Keratinocyte (primary cell): ENCODE measurements around the gene FAM135A. TPM values are rescaled to one million over a fixed set of nuclear protein-coding genes. Genes with fewer than 3 reads are reported as not detected.

Source experiments
- DNase-seq: peaks from one replicate; pipeline ENCODE4 v3.0.0-alpha.2; 2011; ENCODE audit warnings: low read depth, missing footprints, low spot score
- FAIRE-seq: peaks from 2 replicates; lab custom pipeline; 2011; peaks lifted over from hg19 to GRCh38; lab: Jason Lieb, UNC
- H2AFZ ChIP-seq: 2 replicates; pipeline ENCODE4 v1.6.0; 2012; ENCODE audit warnings: low read length, control low read depth, inconsistent platforms; ENCODE audit not compliant: control insufficient read depth
- H3K27ac ChIP-seq: 2 replicates; pipeline ENCODE4 v1.5.1; 2011; ENCODE audit warnings: low read length; ENCODE audit not compliant: control insufficient read depth, insufficient read depth
- H3K27me3 ChIP-seq: 3 replicates; pipeline ENCODE4 v1.6.0; 2011; ENCODE audit warnings: low read length; ENCODE audit not compliant: control insufficient read depth, insufficient read depth; ENCODE audit errors: extremely low read depth
- H3K36me3 ChIP-seq, 2 experiments: 2 replicates in 1 of 2; 3 replicates in 1 of 2; pipeline ENCODE4 v1.5.1; 2011; ENCODE audit warnings: low read length in 2 of 2, mild to moderate bottlenecking in 1 of 2; ENCODE audit not compliant: control insufficient read depth in 2 of 2, insufficient read depth in 2 of 2; ENCODE audit errors: extremely low read depth in 1 of 2
- H3K4me1 ChIP-seq: 3 replicates; pipeline ENCODE4 v1.5.1; 2011; ENCODE audit warnings: low read length; ENCODE audit not compliant: control insufficient read depth, insufficient read depth; ENCODE audit errors: extremely low read depth
- H3K4me2 ChIP-seq: 3 replicates; pipeline ENCODE4 v1.6.0; 2011; ENCODE audit warnings: low read depth, low read length; ENCODE audit not compliant: control insufficient read depth, insufficient read depth; ENCODE audit errors: extremely low read depth
- H3K4me3 ChIP-seq, 3 experiments: fragments of 200-600 bp in 1 of 3; sonication (generic) in 1 of 3; 2 replicates in 2 of 3; 3 replicates in 1 of 3; pipeline ENCODE4 v1.5.1; 2011 to 2016; ENCODE audit warnings: low read length in 3 of 3, mild to moderate bottlenecking in 3 of 3, control low read depth in 2 of 3, inconsistent platforms in 1 of 3, low read depth in 1 of 3, mixed read lengths in 1 of 3, mixed run types in 1 of 3, moderate library complexity in 1 of 3; ENCODE audit not compliant: control insufficient read depth in 2 of 3, insufficient read depth in 2 of 3; ENCODE audit errors: extremely low read depth in 1 of 3
- H3K79me2 ChIP-seq: 2 replicates; pipeline ENCODE4 v1.6.0; 2012; ENCODE audit warnings: low read length; ENCODE audit not compliant: control insufficient read depth, insufficient read depth
- H3K9ac ChIP-seq: 3 replicates; pipeline ENCODE4 v1.6.0; 2011; ENCODE audit warnings: low read length; ENCODE audit not compliant: control insufficient read depth, insufficient read depth; ENCODE audit errors: extremely low read depth
- H3K9me1 ChIP-seq: 3 replicates; pipeline ENCODE4 v1.6.0; 2011; ENCODE audit warnings: low read length; ENCODE audit not compliant: control insufficient read depth, insufficient read depth; ENCODE audit errors: extremely low read depth
- H3K9me3 ChIP-seq: 2 replicates; pipeline ENCODE4 v1.5.1; 2012; ENCODE audit warnings: low read depth, low read length; ENCODE audit not compliant: control insufficient read depth
- H4K20me1 ChIP-seq: 3 replicates; pipeline ENCODE4 v1.6.0; 2011; ENCODE audit warnings: low read length; ENCODE audit not compliant: control insufficient read depth, insufficient read depth; ENCODE audit errors: extremely low read depth
- CTCF ChIP-seq, 3 experiments: IDR thresholded peaks in 1 of 3; conservative IDR thresholded peaks in 1 of 3; optimal IDR thresholded peaks in 1 of 3; 2 replicates in 2 of 3; 3 replicates in 1 of 3; pipeline versions ENCODE3 to v1.5.1; 2011; ENCODE audit warnings: low read length in 3 of 3, mild to moderate bottlenecking in 3 of 3, moderate library complexity in 2 of 3, control low read depth in 1 of 3, inconsistent platforms in 1 of 3; ENCODE audit not compliant: insufficient read depth in 2 of 3; ENCODE audit errors: extremely low read depth in 1 of 3
- EZH2 ChIP-seq: IDR thresholded peaks from one replicate; pipeline ENCODE4 v1.6.1; 2012; ENCODE audit warnings: inconsistent platforms, mild to moderate bottlenecking, low read length, moderate library complexity
- dilution Hi-C: fragments of 300-500 bp; cut with MboI; formaldehyde crosslinking; loops from one replicate; pipeline ENCODE4 v1.7.0; 2020; ENCODE audit warnings: low sequenced_read_pairs; ENCODE audit not compliant: extremely low pct_ligation_motif_present
- polyA minus RNA-seq, 3 experiments: library from RNA; depleted of rRNA, polyadenylated mRNA; stranded (reverse); fragments of >200 nt; gene quantifications; 1 replicate in 1 of 3; 2 replicates in 1 of 3; 3 replicates in 1 of 3; pipeline ENCODE4 v1.2.3, GENCODE V29; 2011
- polyA plus RNA-seq, 5 experiments: library from polyadenylated mRNA; depleted of rRNA in 3 of 5; stranded (reverse) in 3 of 5; stranded (forward) in 1 of 5; unstranded in 1 of 5; fragments of >200 nt; gene quantifications; 1 replicate in 1 of 5; 2 replicates in 3 of 5; 3 replicates in 1 of 5; pipeline versions ENCODE4 v1.2.1 to v1.2.3, GENCODE V29; 2011 to 2012; ENCODE audit warnings: missing spikeins in 2 of 5, low read depth in 1 of 5, low replicate concordance in 1 of 5

Gene FAM135A
- 13.8 to 21.3 TPM (median 15.9 TPM) in 3 replicates for polyA plus RNA-seq
- polyA plus RNA-seq (2011; ENCODE audit: low read depth), result 32.6 TPM
- polyA plus RNA-seq (2011; cell fraction: cytosol; rRNA removed), result 8.2 and 18.7 TPM in 2 replicates
- 16.8 and 27.8 TPM in 2 replicates for polyA plus RNA-seq (2011; cell fraction: nucleus; rRNA removed)
- 9.8 and 26.5 TPM in 2 replicates for polyA plus RNA-seq (2012; ENCODE audit: low replicate concordance)
- polyA minus RNA-seq, result 6.1 to 51.2 TPM (median 27.1 TPM) in 3 replicates
- 11.7 TPM for polyA minus RNA-seq (2011; cell fraction: cytosol; rRNA and poly(A)+ RNA removed)
- 49.1 and 71.7 TPM in 2 replicates for polyA minus RNA-seq (2011; cell fraction: nucleus; rRNA and poly(A)+ RNA removed)

DNA sequence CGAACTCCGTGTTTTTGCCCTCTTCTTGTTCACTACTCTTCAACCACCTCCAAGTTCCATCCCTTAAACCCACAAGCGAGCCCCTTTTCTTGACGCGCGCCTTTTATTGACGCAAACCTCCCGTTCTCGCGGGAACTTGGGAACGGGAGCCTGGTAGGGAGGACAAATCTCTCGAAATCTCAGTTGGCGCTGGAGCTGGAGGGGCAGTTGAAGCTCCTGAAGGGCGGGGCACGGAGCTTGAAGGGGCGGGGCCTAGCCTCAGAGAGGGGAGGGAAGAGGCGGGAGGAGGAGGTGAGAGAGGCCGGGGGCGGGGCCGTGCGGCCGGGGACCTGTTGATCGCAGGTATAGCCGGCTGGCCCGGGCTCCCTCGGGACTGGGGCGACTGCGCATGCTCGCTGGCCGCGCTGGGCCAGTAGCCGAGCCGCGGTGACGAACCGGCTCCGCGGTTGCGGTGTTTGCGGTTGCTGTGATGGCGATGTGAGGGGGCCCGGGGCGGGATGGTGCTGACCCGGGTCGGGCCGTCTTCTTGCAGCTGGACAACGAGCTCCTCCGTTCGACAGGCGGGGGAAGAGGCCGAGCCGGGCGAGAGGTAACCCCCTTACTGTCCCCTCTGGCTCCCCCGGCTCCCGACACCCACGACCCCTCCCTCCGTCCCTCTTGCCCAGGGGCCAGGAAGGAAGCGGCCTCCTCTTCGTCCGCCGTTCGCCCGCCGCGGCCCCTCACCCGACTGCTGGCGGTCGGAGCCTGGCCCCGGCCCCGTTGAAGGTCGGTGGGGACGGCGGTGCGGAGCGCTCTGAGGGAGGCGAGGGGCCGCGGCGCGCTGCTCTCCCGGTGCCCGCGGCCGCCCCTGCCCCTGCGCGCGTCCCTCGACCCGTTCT lies at the start of gene FAM135A:
Gene FAM135A (plus strand): TSS at position 395 of the 878 bp plus-strand sequence. CDS start 14,835 bp downstream, outside the sequence.
- peak within 1 kb of the TSS; percentile 93 for H2AFZ ChIP-seq
- no peaks in the 10 kb centered on the region for H4K20me1 ChIP-seq
- H3K27me3 ChIP-seq, result no peaks in the 10 kb centered on the region
- no peaks in the 10 kb centered on the region for H3K9me1 ChIP-seq
- peak within 1 kb of the TSS; percentile 89 to 99 (median 99) for H3K4me3 ChIP-seq
- H3K36me3 ChIP-seq, result peaks cover 0 to under 1% of the 10 kb centered on the region in 2 experiments
- dilution Hi-C loops, result no loop called here
- peak within 1 kb of the TSS; percentile 96 for H3K9ac ChIP-seq
- peak; percentile 86 for DNase-seq
- no peaks in the 10 kb centered on the region for H3K9me3 ChIP-seq
- peaks cover 17% of the 10 kb centered on the region for H3K4me1 ChIP-seq
- peak within 1 kb of the TSS; percentile 94 for H3K27ac ChIP-seq
- no peak for TF ChIP-seq CTCF (optimal IDR thresholded peaks at IDR 0.05 in 1 of 3, IDR thresholded peaks at IDR 0.05 in 1 of 3, conservative IDR thresholded peaks at IDR 0.05 in 1 of 3; ENCODE audit: extremely low read depth in 1 of 3, insufficient read depth in 2 of 3, low read length in 3 of 3)
- no peak for TF ChIP-seq EZH2
- H3K79me2 ChIP-seq, result peaks cover 23% of the 10 kb centered on the region
- peak within 1 kb of the TSS; percentile 90 for H3K4me2 ChIP-seq
- FAIRE-seq, result peak; percentile 89

- no peak for DNase-seq
- no peaks in the 10 kb centered on the region for H4K20me1 ChIP-seq
- no peak overlapping the region for H2AFZ ChIP-seq
- H3K27ac ChIP-seq, result no peak overlapping the region
- H3K4me3 ChIP-seq, result no peak overlapping the region
- dilution Hi-C loops, result no loop called here
- H3K9me3 ChIP-seq, result no peaks in the 10 kb centered on the region
- peaks cover 66% of the 10 kb centered on the region for H3K27me3 ChIP-seq
- no peaks in the 10 kb centered on the region for H3K4me1 ChIP-seq
- no peak overlapping the region for H3K4me2 ChIP-seq
- no peaks in the 10 kb centered on the region for H3K9me1 ChIP-seq
- H3K36me3 ChIP-seq, result no peaks in the 10 kb centered on the region
- no peaks in the 10 kb centered on the region for H3K79me2 ChIP-seq
- no peak for FAIRE-seq
- TF ChIP-seq CTCF (optimal IDR thresholded peaks at IDR 0.05 in 1 of 3, IDR thresholded peaks at IDR 0.05 in 1 of 3, conservative IDR thresholded peaks at IDR 0.05 in 1 of 3; ENCODE audit: extremely low read depth in 1 of 3, insufficient read depth in 2 of 3, low read length in 3 of 3) (no peak), EZH2 (no peak)
- H3K9ac ChIP-seq, result no peak overlapping the region
These were observed 49.4 kb upstream of the FAM135A start for GRCh38 chr6:70363741-70364493.
